ENCODE data around the gene DTWD1.

DNA sequence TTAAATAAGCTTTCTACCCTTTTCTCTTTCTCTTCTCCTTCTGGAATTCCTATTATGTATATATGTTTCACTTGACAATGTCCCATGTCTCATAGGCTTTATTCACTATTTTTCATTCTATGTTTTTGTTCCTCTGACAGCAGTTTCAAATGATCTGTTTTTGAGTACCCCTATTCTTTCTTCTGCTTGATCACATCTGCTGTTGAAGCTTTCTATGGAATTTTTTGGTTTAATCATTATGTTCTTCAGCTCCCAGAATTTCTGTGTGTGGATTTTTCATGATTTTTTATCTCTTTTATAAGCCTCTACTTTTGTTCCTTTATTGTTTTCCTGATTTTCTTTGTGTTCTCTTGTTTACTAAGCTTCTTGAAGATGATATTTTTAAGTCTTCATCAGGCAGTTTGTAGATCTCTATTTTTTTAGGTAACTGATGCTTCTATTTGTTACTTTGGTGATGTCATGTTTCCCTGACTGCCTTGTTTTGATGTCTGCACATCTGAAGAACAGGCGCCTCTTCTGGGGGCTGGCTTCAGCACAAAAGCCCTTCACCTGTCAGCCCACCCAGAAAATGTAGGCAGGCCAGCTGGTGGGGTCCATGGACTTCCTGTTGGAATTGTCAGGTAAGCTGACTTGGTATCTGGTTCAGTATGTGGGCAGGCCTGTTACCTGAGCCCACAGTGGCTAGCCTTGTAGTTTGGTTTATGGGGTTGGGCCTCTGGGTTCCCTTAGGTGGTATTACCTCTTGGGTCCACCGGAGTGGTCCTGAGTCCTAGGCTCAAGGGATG, 16.0 kb upstream of the DTWD1 start:
- no peak for TF ChIP-seq CTCF (conservative IDR thresholded peaks at IDR 0.05; ENCODE audit: low read depth, low read length)
- no peak for TF ChIP-seq EZH2phosphoT487 (IDR thresholded peaks at IDR 0.05; ENCODE audit: borderline replicate concordance, low read length)
